ENCODE data around the gene IGBP1.
"Not testable (repeated sequence)": the region's sequence is repeated elsewhere in the genome, so short reads cannot be mapped to it uniquely, and the experiment has no call there.

DNA sequence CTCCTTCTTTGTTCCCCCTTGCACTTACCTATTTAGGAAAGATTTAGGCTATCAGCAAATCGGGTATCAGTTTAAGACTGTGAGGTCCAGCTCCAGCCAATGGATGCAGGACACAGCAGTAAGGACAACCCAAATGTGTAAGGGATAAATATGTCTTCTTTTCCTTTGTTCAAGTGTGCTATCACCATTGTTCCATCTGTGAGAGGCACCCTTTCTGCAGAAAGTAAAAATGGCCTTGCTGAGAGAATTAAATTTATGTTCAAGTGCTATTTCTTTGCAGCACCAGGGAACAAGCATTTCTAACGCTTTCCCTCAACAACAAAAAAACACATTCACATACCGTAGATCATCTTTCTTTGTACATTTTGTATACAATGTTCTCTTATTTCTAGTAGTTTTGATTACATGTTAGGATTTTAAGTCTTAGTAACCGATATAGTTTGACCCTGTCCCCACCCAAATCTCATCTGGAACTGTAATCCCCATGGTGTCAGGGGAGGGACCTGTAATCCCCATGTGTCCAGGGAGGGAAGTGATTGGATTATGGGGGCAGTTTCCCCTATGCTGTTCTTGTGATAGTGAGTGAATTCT lies 21.7 kb upstream of the IGBP1 start:
- TF ChIP-seq POLR2A (IDR thresholded peaks at IDR 0.05; ENCODE audit: low read length); GATA1 (IDR thresholded peaks at IDR 0.05; ENCODE audit: low read depth, low read length): not testable (repeated sequence)

Measured in erythroblast (primary cell).